Esophagus (tissue), 2 donors: ENCODE data around the gene GLB1L3. TPM values are rescaled to one million over a fixed set of nuclear protein-coding genes. Genes with fewer than 3 reads are reported as not detected.

Experiments used
- H3K27ac ChIP-seq, 2 donors: one replicate each; pipeline ENCODE4 v1.5.1; 2013; ENCODE audit warnings: low read depth in 2 of 2, mild to moderate bottlenecking in 2 of 2, inconsistent platforms in 1 of 2, low read length in 1 of 2, moderate library complexity in 1 of 2
- H3K27me3 ChIP-seq, 2 donors: one replicate each; pipeline ENCODE4 v1.6.1; 2013; ENCODE audit warnings: low read length in 2 of 2, control low read depth in 1 of 2, mild to moderate bottlenecking in 1 of 2; ENCODE audit not compliant: insufficient read depth in 2 of 2, control insufficient read depth in 1 of 2
- H3K36me3 ChIP-seq, 2 donors: one replicate each; pipeline ENCODE4 v1.6.1; 2013; ENCODE audit warnings: low read length in 1 of 2; ENCODE audit not compliant: control insufficient read depth in 2 of 2, insufficient read depth in 2 of 2
- H3K4me1 ChIP-seq, 2 donors: one replicate each; pipeline ENCODE4 v1.6.1; 2013; ENCODE audit warnings: low read length in 1 of 2; ENCODE audit not compliant: control insufficient read depth in 2 of 2, insufficient read depth in 2 of 2
- H3K4me3 ChIP-seq, 2 donors: one replicate each; pipeline ENCODE4 v1.5.1; 2013; ENCODE audit warnings: low read length in 2 of 2, mild to moderate bottlenecking in 2 of 2, low read depth in 1 of 2, moderate library complexity in 1 of 2
- H3K9me3 ChIP-seq, 2 donors: one replicate each; pipeline ENCODE4 v1.6.1; 2013; ENCODE audit warnings: mild to moderate bottlenecking in 2 of 2, low read depth in 1 of 2, low read length in 1 of 2, moderate library complexity in 1 of 2; ENCODE audit not compliant: control insufficient read depth in 2 of 2, insufficient read depth in 1 of 2
- WGBS, 2 donors: extraction: QIAGEN DNeasy Blood & Tissue Kit; methylation state at CpG; one replicate each; pipeline ENCODE4 v1.1.7; 2013; 5-methylcytosine and 5-hydroxymethylcytosine counted together
- polyA plus RNA-seq, 2 donors: library from polyadenylated mRNA; stranded (reverse); fragments of 200-250 nt; gene quantifications; one replicate each; pipeline ENCODE4 v1.2.3, GENCODE V29; 2013
- donor health status: healthy with polysubstance abuse.
- donor health status: Bipolar disorder and iron deficiency.

Gene GLB1L3
- polyA plus RNA-seq, 2 donors: 0.04 to 0.08 TPM

DNA sequence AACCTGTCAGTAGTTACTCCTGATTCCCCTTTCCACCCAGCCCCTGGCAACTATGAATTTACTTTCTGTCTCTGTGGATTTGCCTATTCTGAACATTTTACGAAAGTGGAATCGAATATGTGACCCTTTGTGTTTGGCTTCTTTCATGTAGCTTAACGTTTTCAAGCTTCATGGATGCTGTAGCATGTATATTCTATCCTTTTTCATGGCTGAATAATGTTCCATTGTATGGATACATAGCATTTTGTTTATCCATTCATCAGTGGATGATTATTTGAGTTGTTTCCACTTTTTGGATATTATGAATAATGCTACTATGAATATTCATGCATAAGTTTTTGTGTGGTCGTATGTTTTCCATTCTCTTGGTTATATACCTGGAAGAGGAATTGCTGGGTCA is 46.4 kb downstream of the GLB1L3 start:
- Histone ChIP-seq H3K4me1 (no peaks in the 10 kb centered on the region), H3K27me3 (no peaks in the 10 kb centered on the region), H3K4me3 (no peak overlapping the region), H3K9me3 (no peaks in the 10 kb centered on the region), H3K36me3 (no peaks in the 10 kb centered on the region), H3K27ac (no peak overlapping the region)
- 84% methylated on average over 4 of the region's 4 CpGs for WGBS, 2 donors

DNA sequence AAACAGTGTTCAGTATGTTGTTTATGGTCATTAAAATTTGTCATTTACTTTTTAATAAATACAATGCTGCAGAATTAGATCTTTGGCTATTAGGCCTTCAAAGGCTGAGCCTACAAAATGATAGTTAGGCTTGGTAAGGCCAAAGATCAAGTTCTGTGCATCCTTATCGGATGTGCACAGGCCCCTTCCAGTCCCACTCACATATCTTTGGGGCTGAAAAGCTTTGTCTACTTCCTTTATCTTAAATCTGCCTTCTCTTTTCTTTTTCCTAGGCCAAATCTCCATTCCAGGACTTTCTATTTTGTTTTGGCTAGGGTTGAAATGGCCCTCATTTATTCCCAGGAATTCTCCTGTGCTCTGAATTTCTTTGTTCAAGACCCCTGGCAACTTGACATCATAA is 52.3 kb downstream of the GLB1L3 start:
- 93 to 95% methylated on average over 1 of the region's 1 CpG for WGBS, 2 donors
- Histone ChIP-seq H3K9me3 (no peaks in the 10 kb centered on the region), H3K4me3 (no peak overlapping the region), H3K36me3 (no peaks in the 10 kb centered on the region), H3K4me1 (peaks cover 0 to 6% of the 10 kb centered on the region in 2 donors), H3K27me3 (no peaks in the 10 kb centered on the region), H3K27ac (no peak overlapping the region)

DNA sequence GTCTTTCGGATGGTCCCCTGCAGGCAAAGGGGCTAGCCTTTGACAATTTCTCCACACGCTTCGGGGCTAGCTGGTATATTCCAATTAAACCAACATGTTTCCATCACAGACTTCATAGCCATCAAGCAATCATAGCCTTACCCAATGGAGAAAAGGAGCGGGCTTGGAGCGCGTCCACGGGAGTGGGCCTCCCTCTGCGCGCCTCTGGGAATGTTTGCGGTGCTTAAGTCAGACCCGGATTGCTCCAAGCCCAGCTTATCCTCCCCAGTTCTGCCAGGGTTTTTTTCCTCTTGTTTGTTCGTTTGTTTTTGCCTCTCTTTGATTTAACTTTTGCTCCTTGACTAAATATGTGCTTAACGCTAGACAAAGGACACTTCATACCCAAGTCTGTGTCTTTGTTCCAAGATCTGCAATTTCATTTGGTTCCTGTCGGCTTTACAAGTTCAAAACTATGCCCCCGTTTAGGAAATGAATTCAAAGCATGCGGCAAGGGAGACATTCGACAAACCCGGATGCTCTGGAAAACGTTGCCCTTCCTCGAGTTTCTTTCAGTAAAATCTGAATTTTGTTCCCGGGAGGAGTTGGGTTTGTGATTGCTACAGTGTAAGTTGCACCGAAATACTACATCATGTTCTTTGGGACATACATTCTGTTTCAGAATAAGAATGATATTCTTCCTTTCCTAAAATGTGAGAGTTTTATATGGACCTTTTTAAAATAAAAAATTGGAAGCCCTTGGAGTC is 54.6 kb downstream of the GLB1L3 start:
- Histone ChIP-seq H3K4me3 (peak overlapping the region in 1 of 2 donors; percentile 55), H3K27ac (no peak overlapping the region), H3K36me3 (no peaks in the 10 kb centered on the region), H3K27me3 (no peaks in the 10 kb centered on the region), H3K4me1 (peaks cover 0 to 6% of the 10 kb centered on the region in 2 donors), H3K9me3 (no peaks in the 10 kb centered on the region)
- 31 to 33% methylated on average over 22 of the region's 22 CpGs for WGBS, 2 donors

DNA sequence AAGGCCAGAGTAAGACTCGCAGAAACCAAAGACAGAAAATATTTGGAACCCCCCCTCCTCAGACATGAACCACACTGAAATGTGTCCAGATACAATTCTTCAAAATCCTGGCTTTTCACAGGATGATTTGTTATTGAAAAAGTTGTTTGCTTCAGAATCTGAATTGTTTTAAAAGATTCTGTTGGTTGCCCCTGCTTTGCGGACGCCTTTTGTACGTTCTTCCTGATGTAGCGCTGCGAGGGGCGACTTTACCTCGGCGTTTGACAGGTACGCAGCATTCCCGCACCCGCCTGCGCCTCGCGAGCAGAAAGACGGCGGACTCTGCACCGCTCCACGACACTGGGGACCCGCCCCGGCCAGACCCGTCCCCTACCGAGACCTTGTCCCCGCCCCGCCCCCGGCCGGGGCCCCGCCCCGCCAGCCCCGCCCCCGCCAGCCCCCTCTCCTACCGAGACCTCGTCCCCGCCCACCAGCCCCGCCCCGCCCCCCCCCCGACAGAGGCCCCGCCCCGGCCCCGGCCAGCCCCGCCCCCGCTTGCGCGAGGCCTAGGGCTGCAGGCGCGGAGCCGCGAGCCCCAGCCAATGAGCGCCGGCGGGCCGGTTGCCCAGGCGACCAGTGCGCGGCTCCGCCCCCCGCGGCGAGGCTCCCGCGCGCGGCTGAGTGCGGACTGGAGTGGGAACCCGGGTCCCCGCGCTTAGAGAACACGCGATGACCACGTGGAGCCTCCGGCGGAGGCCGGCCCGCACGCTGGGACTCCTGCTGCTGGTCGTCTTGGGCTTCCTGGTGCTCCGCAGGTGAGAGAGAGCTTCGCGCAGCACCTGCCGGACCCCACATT is 55.4 kb downstream of the GLB1L3 start, which contains the start of gene GLB1L2:
Gene GLB1L2, plus strand, starts transcription at position 635 of the 835 bp plus-strand sequence. Its CDS starts 74 bp downstream, at position 709.
- whole genome bisulfite sequencing, 2 donors: 2% methylated on average over 52 to 72 of the region's 80 CpGs
- H3K4me3 ChIP-seq: peak within 1 kb of the TSS; percentile 47 to 55
- H3K4me1 ChIP-seq: peaks cover 0 to 6% of the 10 kb centered on the region in 2 donors
- no peaks in the 10 kb centered on the region for H3K9me3 ChIP-seq
- no peaks in the 10 kb centered on the region for H3K36me3 ChIP-seq
- H3K27me3 ChIP-seq: no peaks in the 10 kb centered on the region
- no peak within 1 kb of the TSS for H3K27ac ChIP-seq

DNA sequence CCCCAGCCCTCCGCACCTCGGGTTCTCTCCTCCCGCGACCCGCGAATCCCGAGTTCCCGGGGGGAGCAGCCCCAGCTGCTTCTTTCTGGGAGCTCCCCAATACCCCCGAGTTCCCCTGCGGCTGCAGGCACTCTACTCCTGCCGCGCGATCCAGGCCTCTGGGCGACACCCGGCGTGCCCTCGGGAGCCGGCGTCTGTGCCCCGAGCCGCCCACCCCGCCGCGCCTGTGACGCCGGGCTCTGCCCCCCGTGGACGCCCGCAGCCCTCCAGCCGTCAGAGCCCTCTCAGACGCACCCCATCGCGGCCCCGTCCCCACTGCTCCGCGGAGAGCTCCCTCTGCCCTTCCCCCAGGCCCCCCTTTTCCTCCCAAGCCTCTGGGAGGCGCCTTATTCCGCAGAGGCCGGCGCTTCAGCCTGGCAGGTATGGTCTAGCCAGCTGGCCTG is 56.0 kb downstream of the GLB1L3 start:
- H3K4me3 ChIP-seq: peak overlapping the region; percentile 47 to 55
- no peak overlapping the region for H3K27ac ChIP-seq
- H3K4me1 ChIP-seq: peaks cover 0 to 6% of the 10 kb centered on the region in 2 donors
- no peaks in the 10 kb centered on the region for H3K27me3 ChIP-seq
- WGBS, 2 donors: 1 to 2% methylated on average over 37 to 40 of the region's 40 CpGs
- H3K9me3 ChIP-seq: no peaks in the 10 kb centered on the region
- no peaks in the 10 kb centered on the region for H3K36me3 ChIP-seq

DNA sequence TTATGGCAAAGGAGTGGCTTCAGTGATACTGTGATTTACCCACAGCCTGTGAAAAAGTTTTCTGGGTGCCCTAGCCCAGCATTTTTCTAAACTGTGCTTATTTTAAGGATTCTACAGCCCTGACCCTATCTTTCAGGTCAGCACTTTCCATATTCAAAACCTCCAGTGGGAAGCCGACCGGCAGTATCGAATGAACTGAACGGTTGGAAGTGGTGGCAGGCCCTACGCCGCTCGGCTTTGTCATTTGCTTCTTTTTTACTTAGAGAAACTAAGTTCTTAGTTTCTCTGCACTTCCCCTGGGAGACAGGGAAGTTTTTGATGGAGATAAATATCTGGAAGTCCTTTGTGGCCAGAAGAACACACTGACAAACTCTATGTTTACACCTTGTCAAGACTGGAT is 56.6 kb downstream of the GLB1L3 start:
- H3K9me3 ChIP-seq: no peaks in the 10 kb centered on the region
- peaks cover 0 to 6% of the 10 kb centered on the region in 2 donors for H3K4me1 ChIP-seq
- WGBS, 2 donors: 73 to 75% methylated on average over 7 of the region's 7 CpGs
- H3K36me3 ChIP-seq: no peaks in the 10 kb centered on the region
- no peak overlapping the region for H3K27ac ChIP-seq
- no peak overlapping the region for H3K4me3 ChIP-seq
- no peaks in the 10 kb centered on the region for H3K27me3 ChIP-seq

DNA sequence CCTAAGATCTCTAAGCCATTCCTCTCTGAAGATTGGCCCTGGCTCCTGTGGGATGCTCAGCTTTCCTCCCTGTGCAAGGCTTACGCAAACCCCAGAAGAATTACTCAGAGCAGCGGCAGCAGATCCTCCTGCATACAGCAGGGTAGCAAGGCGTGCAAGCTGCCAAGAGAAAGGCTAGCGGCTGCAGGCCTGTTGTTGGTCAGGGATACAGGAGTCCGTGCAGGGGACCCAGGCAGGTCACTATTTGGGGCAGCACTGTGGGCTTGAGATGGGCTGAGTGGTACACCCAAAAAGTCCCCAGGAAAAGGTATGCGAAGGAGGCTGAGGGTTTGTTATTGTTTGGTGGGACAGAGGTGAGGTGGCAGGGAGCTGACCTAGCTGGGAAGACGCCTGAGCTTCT is 57.1 kb downstream of the GLB1L3 start:
- peaks cover 0 to 6% of the 10 kb centered on the region in 2 donors for H3K4me1 ChIP-seq
- WGBS, 2 donors: 84% methylated on average over 7 of the region's 7 CpGs
- no peak overlapping the region for H3K27ac ChIP-seq
- no peak overlapping the region for H3K4me3 ChIP-seq
- no peaks in the 10 kb centered on the region for H3K9me3 ChIP-seq
- no peaks in the 10 kb centered on the region for H3K27me3 ChIP-seq
- no peaks in the 10 kb centered on the region for H3K36me3 ChIP-seq

DNA sequence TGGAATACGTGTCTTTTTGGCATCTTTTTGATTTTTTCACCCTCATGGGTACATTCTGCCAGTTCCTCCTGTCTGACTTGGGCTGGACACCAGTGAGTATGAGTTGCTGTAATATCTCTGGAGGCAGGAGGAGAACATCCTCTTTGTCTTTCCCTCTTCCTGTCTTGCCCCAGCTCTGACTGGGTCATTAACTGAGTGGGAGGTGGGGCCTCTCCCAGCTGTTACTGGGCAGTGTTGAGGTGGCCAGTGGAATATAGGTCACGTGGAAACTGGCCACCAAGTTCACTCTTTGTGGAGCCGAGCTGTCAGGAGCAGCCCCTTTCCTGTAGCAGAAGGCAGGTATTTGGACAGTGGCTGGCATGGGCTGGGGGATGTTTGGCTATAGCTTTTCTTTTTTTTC is 57.8 kb downstream of the GLB1L3 start:
- WGBS, 2 donors: 82 to 83% methylated on average over 3 of the region's 3 CpGs
- H3K27me3 ChIP-seq: no peaks in the 10 kb centered on the region
- no peak overlapping the region for H3K27ac ChIP-seq
- peaks cover 0 to 6% of the 10 kb centered on the region in 2 donors for H3K4me1 ChIP-seq
- no peaks in the 10 kb centered on the region for H3K9me3 ChIP-seq
- no peaks in the 10 kb centered on the region for H3K36me3 ChIP-seq
- no peak overlapping the region for H3K4me3 ChIP-seq

DNA sequence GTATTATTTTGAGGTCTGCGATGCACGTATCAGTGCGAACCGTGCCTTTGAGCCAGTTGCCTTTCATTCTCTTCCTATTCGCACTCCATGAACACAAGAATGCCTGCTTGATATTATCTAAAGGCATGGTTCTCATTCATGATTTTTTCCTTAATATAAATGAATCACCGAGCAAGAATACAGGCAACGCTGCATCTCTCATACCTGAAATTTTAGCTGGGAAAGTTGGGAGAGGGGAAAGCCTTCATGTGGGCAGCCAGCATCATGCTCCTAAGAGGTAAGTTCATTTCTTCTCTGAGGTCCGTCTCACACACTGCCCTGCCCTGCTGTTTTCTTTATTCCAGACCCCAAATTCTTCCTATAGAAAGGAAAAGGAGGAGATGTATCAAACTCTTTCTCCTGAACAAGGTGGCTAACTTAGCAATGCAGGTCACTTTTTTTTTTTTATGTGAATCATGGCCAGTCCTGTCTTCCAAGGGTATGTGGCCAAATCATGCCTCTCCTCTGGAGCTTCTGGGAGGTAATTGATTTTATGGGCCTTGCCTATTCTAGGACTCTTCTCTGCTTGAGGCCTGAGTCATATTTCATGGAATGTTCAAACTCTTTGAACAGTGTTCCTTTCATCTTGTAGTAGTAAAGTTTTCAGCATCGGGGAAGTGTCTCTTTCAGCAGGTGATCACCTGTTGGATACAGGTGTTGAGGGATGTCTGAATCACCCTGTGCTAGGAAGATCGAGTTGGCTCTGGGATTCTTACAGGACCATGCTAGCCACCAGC is 58.8 kb downstream of the GLB1L3 start:
- H3K4me1 ChIP-seq: peaks cover 0 to 6% of the 10 kb centered on the region in 2 donors
- WGBS, 2 donors: 92 to 93% methylated on average over 10 of the region's 10 CpGs
- no peaks in the 10 kb centered on the region for H3K36me3 ChIP-seq
- no peaks in the 10 kb centered on the region for H3K9me3 ChIP-seq
- no peak overlapping the region for H3K27ac ChIP-seq
- H3K4me3 ChIP-seq: no peak overlapping the region
- H3K27me3 ChIP-seq: no peaks in the 10 kb centered on the region
